GM18907 (cell line): ENCODE results near the gene CHAF1A.

Experiments
- ATAC-seq: cut with Tn5 transposase; IDR thresholded peaks from one replicate; pipeline ENCODE4 v1.9.1; 2021; ENCODE audit warnings: mild to moderate bottlenecking, moderate library complexity; ENCODE audit not compliant: unreplicated experiment

The CHAF1A gene

DNA sequence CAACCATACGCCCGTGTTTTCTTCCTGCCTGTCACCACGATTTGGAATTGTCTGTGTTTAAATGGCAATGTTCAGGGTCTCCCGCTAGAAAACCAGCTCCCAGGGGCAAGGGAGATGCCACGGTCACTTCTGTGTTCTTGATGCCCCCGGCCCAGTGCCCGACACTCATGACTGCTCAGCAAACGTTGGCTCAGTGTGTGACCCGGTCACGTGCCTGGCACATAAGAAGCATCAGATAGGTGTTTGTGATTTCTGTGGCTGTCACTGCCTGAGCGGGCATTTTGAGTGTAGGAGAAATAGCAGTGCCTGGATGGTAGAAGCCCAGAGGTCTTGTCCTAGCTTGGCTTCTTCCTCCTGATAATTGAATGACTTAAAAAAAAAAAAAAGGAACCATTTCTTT lies 85.1 kb downstream of the CHAF1A start:
- no peak for ATAC-seq

GRCh38 chr19:4488496-4488895 lies 86.1 kb downstream of the CHAF1A start:
- no peak for ATAC-seq

GRCh38 chr19:4491446-4491845 lies 89.0 kb downstream of the CHAF1A start:
- no peak for ATAC-seq

GRCh38 chr19:4492337-4493103 lies 90.1 kb downstream of the CHAF1A start:
- ATAC-seq: no peak
